Measurements from ENCODE around the gene LZTR1.

- TF ChIP-seq EZH2 (IDR thresholded peaks at IDR 0.05; ENCODE audit: insufficient read depth, poor library complexity, severe bottlenecking): no peak
- TF ChIP-seq EZH2phosphoT487 (IDR thresholded peaks at IDR 0.05; ENCODE audit: insufficient read depth, low read depth): no peak
Measured at GRCh38 chr22:20959578-20960461, 22.3 kb upstream of the LZTR1 start.

Data from GM23248 (cell line).